Fibroblast of pulmonary artery (primary cell): Measurements from ENCODE around the gene SPATA20.

Source experiments
- DNase-seq: peaks from one replicate; pipeline ENCODE4 v3.0.0-alpha.2; 2010; ENCODE audit warnings: low read depth
- H3K4me3 ChIP-seq: replicated peaks from 2 replicates; pipeline ENCODE4 v1.5.1; 2011; ENCODE audit warnings: low read depth, mild to moderate bottlenecking, control low read depth, low read length, moderate library complexity
- CTCF ChIP-seq: IDR thresholded peaks from 2 replicates; pipeline ENCODE4 v1.5.1; 2011; ENCODE audit warnings: mild to moderate bottlenecking, control low read depth, low read length, inconsistent platforms; ENCODE audit errors: missing control alignments

Gene SPATA20

GRCh38 chr17:50551884-50552283 lies 4.9 kb downstream of the SPATA20 start:
- no peak for DNase-seq
- no peak overlapping the region for H3K4me3 ChIP-seq
- TF ChIP-seq CTCF, result no peak

- DNase-seq, result no peak
- TF ChIP-seq CTCF, result no peak
- no peak overlapping the region for H3K4me3 ChIP-seq
These were observed 7.2 kb downstream of the SPATA20 start for GRCh38 chr17:50554201-50554600.

- DNase-seq, result no peak
- H3K4me3 ChIP-seq, result no peak overlapping the region
- no peak for TF ChIP-seq CTCF
These were observed 9.8 kb downstream of the SPATA20 start for GRCh38 chr17:50556803-50557202.

- H3K4me3 ChIP-seq, result no peak overlapping the region
These were observed 10.7 kb downstream of the SPATA20 start for GRCh38 chr17:50557630-50558029.

GRCh38 chr17:50558091-50558490 lies 11.1 kb downstream of the SPATA20 start:
- no peak overlapping the region for H3K4me3 ChIP-seq
- DNase-seq, result no peak
- no peak for TF ChIP-seq CTCF

More at GRCh38 chr17:50557630-50558029, 10.7 kb downstream of the SPATA20 start:
- no peak for TF ChIP-seq CTCF
- no peak for DNase-seq

- no peak for DNase-seq
- H3K4me3 ChIP-seq, result no peak overlapping the region
- TF ChIP-seq CTCF, result no peak
These were observed 11.6 kb downstream of the SPATA20 start for GRCh38 chr17:50558581-50558940.

GRCh38 chr17:50558941-50559614 lies 12.1 kb downstream of the SPATA20 start:
- H3K4me3 ChIP-seq, result no peak overlapping the region
- DNase-seq, result no peak
- no peak for TF ChIP-seq CTCF
